Measurements from ENCODE around the gene FANCG. TPM values are rescaled to one million over a fixed set of nuclear protein-coding genes. Genes with fewer than 3 reads are reported as not detected.

Gene FANCG
- total RNA-seq, 1 experiment from 2014 or later: 46.2 TPM

DNA sequence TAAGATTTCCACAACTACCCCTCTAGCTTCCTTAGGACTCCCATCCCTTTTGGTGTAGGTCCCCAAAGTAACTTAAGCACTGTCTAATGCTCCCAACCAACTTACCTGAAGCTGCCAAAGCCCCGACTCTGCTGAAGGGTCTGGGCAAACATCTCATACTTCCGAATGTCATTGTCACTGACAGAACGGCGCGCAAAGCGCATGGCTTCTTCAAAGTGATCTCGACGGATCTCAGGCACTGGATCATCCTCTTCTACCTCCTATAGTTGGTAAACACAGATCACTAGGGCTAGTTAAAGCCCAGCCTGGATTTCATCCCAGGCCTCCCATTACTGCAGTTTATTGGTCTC lies 22.5 kb downstream of the FANCG start:
- Mint-ChIP-seq H3K27me3 (ENCODE audit: unreplicated experiment) (no peaks in the 10 kb centered on the region), H3K36me3 (ENCODE audit: insufficient read depth, unreplicated experiment) (peaks cover 83% of the 10 kb centered on the region), H3K9me3 (ENCODE audit: low read depth, unreplicated experiment) (no peaks in the 10 kb centered on the region), H3K4me1 (ENCODE audit: low read depth, unreplicated experiment) (no peaks in the 10 kb centered on the region), H3K27ac (ENCODE audit: unreplicated experiment) (no peak overlapping the region), H3K4me3 (ENCODE audit: low read depth, unreplicated experiment) (no peak overlapping the region)
- no TSS peak for BruUV-seq (replicated peaks)
- intact Hi-C loops (cut with micrococcal nuclease; ENCODE audit: unreplicated experiment): no loop called here
- CTCF ChIA-PET: no interaction called here
- TF ChIP-seq, protein P1, sequence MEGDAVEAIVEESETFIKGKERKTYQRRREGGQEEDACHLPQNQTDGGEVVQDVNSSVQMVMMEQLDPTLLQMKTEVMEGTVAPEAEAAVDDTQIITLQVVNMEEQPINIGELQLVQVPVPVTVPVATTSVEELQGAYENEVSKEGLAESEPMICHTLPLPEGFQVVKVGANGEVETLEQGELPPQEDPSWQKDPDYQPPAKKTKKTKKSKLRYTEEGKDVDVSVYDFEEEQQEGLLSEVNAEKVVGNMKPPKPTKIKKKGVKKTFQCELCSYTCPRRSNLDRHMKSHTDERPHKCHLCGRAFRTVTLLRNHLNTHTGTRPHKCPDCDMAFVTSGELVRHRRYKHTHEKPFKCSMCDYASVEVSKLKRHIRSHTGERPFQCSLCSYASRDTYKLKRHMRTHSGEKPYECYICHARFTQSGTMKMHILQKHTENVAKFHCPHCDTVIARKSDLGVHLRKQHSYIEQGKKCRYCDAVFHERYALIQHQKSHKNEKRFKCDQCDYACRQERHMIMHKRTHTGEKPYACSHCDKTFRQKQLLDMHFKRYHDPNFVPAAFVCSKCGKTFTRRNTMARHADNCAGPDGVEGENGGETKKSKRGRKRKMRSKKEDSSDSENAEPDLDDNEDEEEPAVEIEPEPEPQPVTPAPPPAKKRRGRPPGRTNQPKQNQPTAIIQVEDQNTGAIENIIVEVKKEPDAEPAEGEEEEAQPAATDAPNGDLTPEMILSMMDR (IDR thresholded peaks at IDR 0.05; ENCODE audit: unreplicated experiment): no peak
- no peak for DNase-seq

DNA sequence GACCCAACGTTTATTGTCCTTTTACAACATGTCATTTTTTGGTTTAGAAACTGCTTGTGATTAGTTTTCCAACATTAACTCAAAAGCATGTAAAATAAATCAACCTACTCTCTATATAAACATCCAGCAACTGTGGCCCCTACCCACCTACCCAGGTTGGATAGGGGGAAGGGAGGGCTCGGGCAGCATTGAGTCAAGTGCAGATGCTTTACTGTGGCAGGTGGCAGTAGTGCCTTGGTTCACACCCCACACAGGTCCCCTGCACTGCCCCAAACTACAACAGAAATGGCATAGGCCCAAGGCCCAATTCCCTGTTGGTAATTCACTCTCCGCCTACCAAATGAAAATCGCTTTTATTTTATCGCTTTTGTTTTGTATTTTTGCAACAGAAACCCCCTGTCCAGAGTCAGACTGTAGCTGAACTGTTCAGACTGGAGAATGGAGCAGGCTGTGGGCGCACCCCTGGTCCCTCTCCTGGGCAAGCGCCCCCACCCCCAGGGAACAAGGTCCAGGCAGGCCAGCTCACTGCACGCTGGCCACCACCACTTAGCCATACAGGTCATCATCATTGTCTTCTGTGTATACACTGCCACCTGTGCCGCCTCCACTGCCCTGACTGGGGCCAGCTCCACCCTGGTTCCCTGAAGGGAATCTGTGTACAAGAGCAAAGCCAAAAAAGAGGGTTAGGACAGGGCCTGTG lies 23.0 kb downstream of the FANCG start:
- intact Hi-C loops (cut with micrococcal nuclease; ENCODE audit: unreplicated experiment): no loop called here
- no peak for DNase-seq
- no peak overlapping the region for H3K27ac Mint-ChIP-seq (ENCODE audit: unreplicated experiment)
- CTCF ChIA-PET: no interaction called here
- peaks cover 78% of the 10 kb centered on the region for H3K36me3 Mint-ChIP-seq (ENCODE audit: insufficient read depth, unreplicated experiment)
- H3K4me3 Mint-ChIP-seq (ENCODE audit: low read depth, unreplicated experiment): no peak overlapping the region
- H3K9me3 Mint-ChIP-seq (ENCODE audit: low read depth, unreplicated experiment): no peaks in the 10 kb centered on the region
- TSS peak; percentile 25 for BruUV-seq (replicated peaks)
- no peaks in the 10 kb centered on the region for H3K27me3 Mint-ChIP-seq (ENCODE audit: unreplicated experiment)
- H3K4me1 Mint-ChIP-seq (ENCODE audit: low read depth, unreplicated experiment): no peaks in the 10 kb centered on the region
- TF ChIP-seq, protein P1 (IDR thresholded peaks at IDR 0.05; ENCODE audit: unreplicated experiment): no peak

DNA sequence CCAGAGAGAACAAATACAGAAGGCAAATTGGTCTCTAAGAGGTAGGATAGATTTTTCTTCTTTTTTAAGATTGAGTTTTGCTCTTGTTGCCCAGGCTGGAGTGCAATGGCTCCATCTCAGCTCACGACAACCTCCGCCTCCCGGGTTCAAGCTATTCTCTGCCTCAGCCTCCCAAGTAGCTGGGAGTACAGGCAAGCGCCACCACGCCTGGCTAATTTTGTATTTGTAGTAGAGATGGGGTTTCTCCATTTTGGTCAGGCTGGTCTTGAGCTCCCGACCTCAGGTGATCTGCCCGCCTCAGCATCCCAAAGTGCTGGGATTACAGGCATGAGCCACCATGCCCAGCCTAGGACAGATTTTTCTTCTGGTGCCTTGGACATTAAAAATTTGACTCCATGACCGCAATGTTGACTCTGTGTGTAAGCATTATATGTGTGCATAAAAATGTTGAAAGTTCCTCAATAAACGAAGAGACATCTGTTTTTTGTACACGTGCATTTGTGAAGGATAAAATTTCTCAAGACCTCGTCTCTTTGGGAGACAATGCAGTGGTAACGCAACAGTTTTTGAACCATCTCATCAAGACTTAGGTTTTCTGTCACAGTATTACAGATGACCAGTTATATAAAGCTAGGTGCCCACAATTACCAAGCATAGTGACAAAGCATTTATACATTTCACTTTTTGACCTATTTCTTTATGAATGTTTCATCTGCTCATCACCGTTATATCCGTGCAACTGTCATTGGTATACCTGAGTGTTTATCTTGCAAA lies 24.7 kb downstream of the FANCG start:
- Mint-ChIP-seq H3K4me1 (ENCODE audit: low read depth, unreplicated experiment) (no peaks in the 10 kb centered on the region), H3K9me3 (ENCODE audit: low read depth, unreplicated experiment) (no peaks in the 10 kb centered on the region), H3K27me3 (ENCODE audit: unreplicated experiment) (no peaks in the 10 kb centered on the region), H3K36me3 (ENCODE audit: insufficient read depth, unreplicated experiment) (peaks cover 74% of the 10 kb centered on the region), H3K27ac (ENCODE audit: unreplicated experiment) (no peak overlapping the region), H3K4me3 (ENCODE audit: low read depth, unreplicated experiment) (no peak overlapping the region)
- CTCF ChIA-PET: no interaction called here
- intact Hi-C loops (cut with micrococcal nuclease; ENCODE audit: unreplicated experiment): no loop called here
- TF ChIP-seq, protein P1 (IDR thresholded peaks at IDR 0.05; ENCODE audit: unreplicated experiment): no peak
- BruUV-seq (replicated peaks): no TSS peak
- no peak for DNase-seq

DNA sequence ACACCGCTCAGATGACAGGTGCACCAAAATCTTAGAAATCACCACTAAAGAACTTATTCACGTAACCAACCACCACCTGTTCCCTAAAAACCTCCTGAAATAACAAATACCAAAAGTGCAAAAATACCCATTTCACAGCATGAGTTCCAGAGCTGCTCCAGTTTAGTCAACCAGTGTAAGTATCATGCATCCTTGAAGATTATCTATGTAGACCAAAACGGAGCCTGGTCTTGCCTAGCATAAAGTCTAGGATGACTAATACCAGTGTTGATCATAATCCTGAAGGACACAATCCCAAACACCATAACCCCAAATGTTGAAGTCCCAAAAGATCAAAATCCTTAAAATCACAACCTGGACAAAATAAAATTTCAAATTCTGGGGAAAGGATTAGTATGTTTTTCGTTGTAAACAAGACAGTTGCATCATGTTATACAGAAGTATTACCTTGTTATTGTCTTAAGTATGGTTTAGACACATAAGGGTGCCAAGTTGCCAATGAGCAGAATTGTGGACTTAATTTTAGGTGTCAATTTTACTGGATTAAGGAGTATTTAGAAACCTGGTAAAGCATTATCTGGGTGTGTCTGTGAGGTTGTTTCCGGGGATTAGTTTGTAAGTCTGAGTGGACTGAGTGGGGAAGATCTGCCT lies 25.4 kb downstream of the FANCG start:
- Mint-ChIP-seq H3K4me3 (ENCODE audit: low read depth, unreplicated experiment) (no peak overlapping the region), H3K27ac (ENCODE audit: unreplicated experiment) (no peak overlapping the region), H3K9me3 (ENCODE audit: low read depth, unreplicated experiment) (no peaks in the 10 kb centered on the region), H3K36me3 (ENCODE audit: insufficient read depth, unreplicated experiment) (peaks cover 67% of the 10 kb centered on the region), H3K27me3 (ENCODE audit: unreplicated experiment) (no peaks in the 10 kb centered on the region), H3K4me1 (ENCODE audit: low read depth, unreplicated experiment) (no peaks in the 10 kb centered on the region)
- intact Hi-C loops (cut with micrococcal nuclease; ENCODE audit: unreplicated experiment): no loop called here
- BruUV-seq (replicated peaks): no TSS peak
- CTCF ChIA-PET: no interaction called here
- TF ChIP-seq, protein P1 (IDR thresholded peaks at IDR 0.05; ENCODE audit: unreplicated experiment): no peak
- DNase-seq: no peak

All from Calu3 (cell line).